HL-60 (cell line): ENCODE results near the gene PIP4K2A.
"Not testable (repeated sequence)": the region's sequence is repeated elsewhere in the genome, so short reads cannot be mapped to it uniquely, and the experiment has no call there.

ENCODE experiments used
- DNase-seq, 2 experiments: peaks; one replicate each; pipeline ENCODE4 v3.0.0-alpha.2; 2010 to 2020; ENCODE audit warnings: low read depth in 1 of 2, low spot score in 1 of 2
- H3K27ac ChIP-seq: fragments of 250-450 bp; sonication (Bioruptor Pico); replicated peaks from 2 replicates; pipeline ENCODE4 v1.5.1; 2020; ENCODE audit warnings: mild to moderate bottlenecking, moderate library complexity
- H3K27me3 ChIP-seq: fragments of 250-450 bp; sonication (Bioruptor Pico); 2 replicates; pipeline ENCODE4 v1.5.1; 2021; ENCODE audit warnings: mild to moderate bottlenecking, moderate library complexity; ENCODE audit not compliant: insufficient read depth, poor library complexity, severe bottlenecking
- H3K4me3 ChIP-seq: replicated peaks from 2 replicates; pipeline ENCODE4 v1.5.1; 2011; ENCODE audit warnings: mild to moderate bottlenecking, control low read depth, low read length; ENCODE audit not compliant: insufficient read depth
- GABPA ChIP-seq: IDR thresholded peaks from 2 replicates; pipeline ENCODE4 v1.6.1; 2012; ENCODE audit warnings: low read depth
- POLR2AphosphoS5 ChIP-seq: IDR thresholded peaks from 2 replicates; pipeline ENCODE4 v1.6.1; 2012; ENCODE audit warnings: low read depth
- REST ChIP-seq: IDR thresholded peaks from 2 replicates; pipeline ENCODE4 v1.6.1; 2012; ENCODE audit warnings: low read depth; ENCODE audit not compliant: insufficient replicate concordance
- SPI1 ChIP-seq: IDR thresholded peaks from 2 replicates; pipeline ENCODE4 v1.6.1; 2012; ENCODE audit warnings: low read depth, mild to moderate bottlenecking, borderline replicate concordance
- TF ChIP-seq, protein P1 (sequence below): IDR thresholded peaks from one replicate; pipeline ENCODE4 v1.5.1; 2011; ENCODE audit warnings: low read length, control low read depth, inconsistent platforms; ENCODE audit not compliant: insufficient read depth

PIP4K2A gene

GRCh38 chr10:22501413-22501812, 213.0 kb downstream of the PIP4K2A start:
- H3K27ac ChIP-seq, result no peak overlapping the region
- H3K4me3 ChIP-seq, result no peak overlapping the region
- DNase-seq, result no peak
- H3K27me3 ChIP-seq, result no peaks in the 10 kb centered on the region
- TF ChIP-seq GABPA (no peak), REST (no peak), SPI1 (no peak), POLR2AphosphoS5 (no peak)
- TF ChIP-seq, protein P1, sequence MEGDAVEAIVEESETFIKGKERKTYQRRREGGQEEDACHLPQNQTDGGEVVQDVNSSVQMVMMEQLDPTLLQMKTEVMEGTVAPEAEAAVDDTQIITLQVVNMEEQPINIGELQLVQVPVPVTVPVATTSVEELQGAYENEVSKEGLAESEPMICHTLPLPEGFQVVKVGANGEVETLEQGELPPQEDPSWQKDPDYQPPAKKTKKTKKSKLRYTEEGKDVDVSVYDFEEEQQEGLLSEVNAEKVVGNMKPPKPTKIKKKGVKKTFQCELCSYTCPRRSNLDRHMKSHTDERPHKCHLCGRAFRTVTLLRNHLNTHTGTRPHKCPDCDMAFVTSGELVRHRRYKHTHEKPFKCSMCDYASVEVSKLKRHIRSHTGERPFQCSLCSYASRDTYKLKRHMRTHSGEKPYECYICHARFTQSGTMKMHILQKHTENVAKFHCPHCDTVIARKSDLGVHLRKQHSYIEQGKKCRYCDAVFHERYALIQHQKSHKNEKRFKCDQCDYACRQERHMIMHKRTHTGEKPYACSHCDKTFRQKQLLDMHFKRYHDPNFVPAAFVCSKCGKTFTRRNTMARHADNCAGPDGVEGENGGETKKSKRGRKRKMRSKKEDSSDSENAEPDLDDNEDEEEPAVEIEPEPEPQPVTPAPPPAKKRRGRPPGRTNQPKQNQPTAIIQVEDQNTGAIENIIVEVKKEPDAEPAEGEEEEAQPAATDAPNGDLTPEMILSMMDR, result no peak

DNA sequence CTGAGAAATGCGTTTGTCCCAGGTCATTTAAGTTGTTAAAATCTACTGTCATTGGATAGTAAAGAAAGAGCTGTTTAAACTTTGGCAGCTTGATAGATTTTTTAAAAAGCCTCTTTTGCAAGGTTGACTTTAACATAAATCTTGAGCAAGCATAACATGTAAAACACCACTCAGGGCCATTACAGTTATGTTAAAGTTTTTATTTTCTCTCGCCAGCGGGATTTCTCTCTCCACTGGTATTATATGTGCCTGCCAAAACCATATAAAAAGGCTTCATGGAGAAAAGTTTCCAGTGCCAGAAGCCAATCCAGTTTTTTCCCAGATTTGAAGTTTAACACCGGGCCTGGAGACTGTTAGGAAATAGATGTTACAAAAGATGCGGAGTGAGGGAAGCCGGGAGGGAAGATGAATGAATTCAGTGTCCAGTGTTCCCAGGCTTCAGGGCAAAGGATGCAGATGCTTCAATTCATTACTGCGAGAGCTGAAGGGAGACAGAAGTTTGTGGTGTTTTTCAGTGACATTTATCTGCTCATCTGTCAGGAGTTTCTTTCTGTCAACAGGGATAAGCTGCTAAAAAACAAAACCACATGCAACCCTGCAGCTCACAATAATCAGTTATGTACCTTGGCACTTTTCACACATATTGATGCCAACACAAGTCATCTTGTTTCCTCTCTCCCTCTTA, 213.6 kb downstream of the PIP4K2A start:
- no peak overlapping the region for H3K27ac ChIP-seq
- TF ChIP-seq GABPA, result no peak
- no peak for TF ChIP-seq REST
- TF ChIP-seq, protein P1, result no peak
- TF ChIP-seq POLR2AphosphoS5, result no peak
- no peak for TF ChIP-seq SPI1

DNA sequence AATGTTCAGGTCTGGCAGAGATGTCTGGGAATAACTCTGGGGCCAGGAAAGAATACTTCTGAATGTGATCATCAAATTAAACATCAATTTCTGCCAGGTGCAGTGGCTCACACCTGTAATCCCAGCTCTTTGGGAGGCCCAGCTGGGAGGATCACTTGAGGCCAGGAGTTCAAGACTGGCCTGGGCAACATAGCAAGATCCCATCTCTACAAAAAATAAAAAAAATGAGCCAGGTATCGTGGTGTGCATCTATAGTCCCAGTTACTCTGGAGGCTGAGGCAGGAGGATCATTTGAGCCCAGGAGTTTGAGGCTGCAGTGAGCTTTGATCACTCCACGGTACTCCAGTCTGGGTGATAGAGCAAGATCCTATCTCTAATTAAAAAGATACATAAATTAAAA, 214.4 kb downstream of the PIP4K2A start:
- not testable (repeated sequence) for DNase-seq, H3K27me3 ChIP-seq, H3K27ac ChIP-seq, H3K4me3 ChIP-seq

More for the DNA sequence above, 213.6 kb downstream of the PIP4K2A start:
- no peak for DNase-seq
- H3K27me3 ChIP-seq, result no peaks in the 10 kb centered on the region
- H3K4me3 ChIP-seq, result no peak overlapping the region

DNA sequence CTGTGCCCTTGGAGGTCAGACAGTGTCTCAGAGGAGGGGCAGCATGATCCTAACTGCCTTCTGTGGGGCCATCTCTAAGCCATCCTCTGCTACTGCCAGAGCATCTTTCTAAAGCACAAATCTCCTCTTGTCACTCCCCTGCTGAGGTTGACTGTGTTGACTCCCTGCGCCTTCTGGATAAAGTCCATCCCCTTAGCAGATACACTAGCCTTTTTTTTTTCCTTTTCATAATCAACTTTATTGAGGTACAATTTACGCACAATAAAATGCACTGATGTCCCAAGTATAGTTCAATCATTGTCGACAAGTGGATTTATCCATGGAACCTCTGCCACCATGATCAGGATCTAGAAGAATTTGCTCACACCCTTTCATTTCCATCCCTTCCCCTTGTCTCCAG, 219.0 kb downstream of the PIP4K2A start:
- no peak overlapping the region for H3K4me3 ChIP-seq
- no peak for TF ChIP-seq REST
- H3K27ac ChIP-seq, result no peak overlapping the region
- no peaks in the 10 kb centered on the region for H3K27me3 ChIP-seq
- DNase-seq, result no peak
